ENCODE results near the gene OR8B12. TPM values are rescaled to one million over a fixed set of nuclear protein-coding genes. Genes with fewer than 3 reads are reported as not detected.

OR8B12 gene
- total RNA-seq, 4 donors from 2014 or later, result not detected

- H3K4me3 ChIP-seq, result no peak overlapping the region
- TF ChIP-seq POLR2A (IDR thresholded peaks at IDR 0.05), result no peak
- WGBS, 2 donors, result 64% methylated on average over 7 of the region's 7 CpGs
- intact Hi-C loops (cut with DNase I), result no loop called here
- no peaks in the 10 kb centered on the region for H3K36me3 ChIP-seq
- H3K27me3 ChIP-seq, result peaks cover 0 to 3% (median 0%) of the 10 kb centered on the region in 4 donors
- DNase-seq, result no peak
- no peaks in the 10 kb centered on the region for H3K9me3 ChIP-seq
- no peak overlapping the region for H3K27ac ChIP-seq
- no peaks in the 10 kb centered on the region for H3K4me1 ChIP-seq
Observed at GRCh38 chr11:124570160-124570559, 26.7 kb upstream of the OR8B12 start.

- Histone ChIP-seq H3K9me3 (no peaks in the 10 kb centered on the region), H3K36me3 (no peaks in the 10 kb centered on the region), H3K27me3 (peaks cover 0 to 2% (median 0%) of the 10 kb centered on the region in 4 donors), H3K4me3 (no peak within 1 kb of the TSS), H3K4me1 (no peaks in the 10 kb centered on the region), H3K27ac (no peak within 1 kb of the TSS)
- DNase-seq, result no peak
- intact Hi-C loops (cut with DNase I), result no loop called here
- no peak for TF ChIP-seq CTCF (IDR thresholded peaks at IDR 0.05)
- TF ChIP-seq POLR2A (IDR thresholded peaks at IDR 0.05), result no peak
- WGBS, 2 donors, result 30 to 77% methylated on average over 3 of the region's 4 CpGs
Observed at GRCh38 chr11:124569697-124570096, 26.2 kb upstream of the OR8B12 start, which contains the start of gene OR8A1. TSS of gene OR8A1 (plus strand) at chr11:124569997. CDS start at chr11:124570120, 123 bp downstream.

GRCh38 chr11:124556828-124557227, 13.4 kb upstream of the OR8B12 start:
- H3K4me1 ChIP-seq, result no peaks in the 10 kb centered on the region
- 28 to 46% methylated on average over 2 of the region's 2 CpGs for WGBS, 2 donors
- no peaks in the 10 kb centered on the region for H3K27me3 ChIP-seq
- intact Hi-C loops (cut with DNase I), result no loop called here
- no peaks in the 10 kb centered on the region for H3K36me3 ChIP-seq
- no peak overlapping the region for H3K27ac ChIP-seq
- DNase-seq, result no peak
- H3K9me3 ChIP-seq, result no peaks in the 10 kb centered on the region
- no peak overlapping the region for H3K4me3 ChIP-seq
- TF ChIP-seq POLR2A (IDR thresholded peaks at IDR 0.05) (no peak), CTCF (IDR thresholded peaks at IDR 0.05) (no peak)

GRCh38 chr11:124551987-124552386, 8.5 kb upstream of the OR8B12 start:
- DNase-seq, result no peak
- Histone ChIP-seq H3K9me3 (no peaks in the 10 kb centered on the region), H3K27ac (no peak overlapping the region), H3K27me3 (no peaks in the 10 kb centered on the region), H3K36me3 (no peaks in the 10 kb centered on the region), H3K4me3 (no peak overlapping the region), H3K4me1 (no peaks in the 10 kb centered on the region)
- intact Hi-C loops (cut with DNase I), result no loop called here
- no peak for TF ChIP-seq CTCF (IDR thresholded peaks at IDR 0.05)
- no peak for TF ChIP-seq POLR2A (IDR thresholded peaks at IDR 0.05)
- 78 to 85% methylated on average over 4 of the region's 4 CpGs for WGBS, 2 donors

- H3K36me3 ChIP-seq, result no peaks in the 10 kb centered on the region
- H3K4me3 ChIP-seq, result no peak overlapping the region
- H3K9me3 ChIP-seq, result no peaks in the 10 kb centered on the region
- no peak for DNase-seq
- TF ChIP-seq CTCF (IDR thresholded peaks at IDR 0.05), result no peak
- TF ChIP-seq POLR2A (IDR thresholded peaks at IDR 0.05), result no peak
- H3K4me1 ChIP-seq, result no peaks in the 10 kb centered on the region
- WGBS, 2 donors, result 78 to 86% methylated on average over 6 of the region's 6 CpGs
- no peaks in the 10 kb centered on the region for H3K27me3 ChIP-seq
- no peak overlapping the region for H3K27ac ChIP-seq
- intact Hi-C loops (cut with DNase I), result no loop called here
Observed at GRCh38 chr11:124551189-124551588, 7.7 kb upstream of the OR8B12 start.

GRCh38 chr11:124543145-124543544, 309 bp downstream of the OR8B12 start:
- Histone ChIP-seq H3K27ac (no peak overlapping the region), H3K36me3 (no peaks in the 10 kb centered on the region), H3K9me3 (no peaks in the 10 kb centered on the region), H3K27me3 (no peaks in the 10 kb centered on the region), H3K4me3 (no peak overlapping the region), H3K4me1 (no peaks in the 10 kb centered on the region)
- no peak for DNase-seq
- WGBS, 2 donors, result 78 to 80% methylated on average over 6 of the region's 6 CpGs
- intact Hi-C loops (cut with DNase I), result no loop called here
- no peak for TF ChIP-seq POLR2A (IDR thresholded peaks at IDR 0.05)
- TF ChIP-seq CTCF (IDR thresholded peaks at IDR 0.05), result no peak
